GM21786 (cell line): ENCODE measurements around the gene MRPL48.

Experiments
- ATAC-seq: cut with Tn5 transposase; IDR thresholded peaks from one replicate; pipeline ENCODE4 v1.9.1; 2021; ENCODE audit not compliant: unreplicated experiment

Gene MRPL48

DNA sequence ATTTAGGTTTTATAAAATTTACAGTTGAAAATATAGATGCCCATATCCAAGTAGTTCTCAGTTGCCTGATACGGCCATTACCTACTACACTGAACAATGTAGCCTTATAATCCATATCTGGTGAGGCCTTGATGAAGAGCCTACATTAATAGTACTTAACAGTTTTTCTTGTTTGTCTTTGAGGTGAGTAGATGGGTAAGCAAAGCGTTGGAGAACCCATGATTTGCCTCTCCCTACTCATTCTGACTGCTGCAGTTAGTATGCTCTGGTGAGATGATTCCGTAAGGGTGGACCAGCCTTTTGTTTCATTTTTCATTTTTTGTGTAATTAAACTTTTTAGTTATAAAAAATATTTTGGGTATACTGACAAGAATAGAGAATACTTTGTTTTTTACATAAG is 100.6 kb downstream of the MRPL48 start:
- ATAC-seq, result no peak

DNA sequence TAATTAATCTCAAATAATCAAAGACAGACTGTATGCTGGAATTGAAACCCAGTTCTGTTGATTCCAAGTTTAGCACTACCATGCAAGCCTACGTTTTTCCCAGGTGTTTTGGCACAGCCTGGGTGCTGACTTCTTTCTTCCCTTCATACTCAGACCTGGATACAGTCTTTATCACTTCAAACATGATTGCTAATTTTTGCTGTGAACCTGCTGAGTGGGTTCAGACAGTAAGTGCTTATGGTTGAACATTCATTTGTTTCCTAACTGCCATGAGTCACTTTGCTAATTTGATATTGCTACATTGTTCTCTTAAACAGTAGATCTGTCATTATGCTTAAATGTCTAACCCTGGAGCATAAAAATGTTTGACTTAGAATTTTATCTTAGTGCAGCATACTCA is 101.3 kb downstream of the MRPL48 start:
- ATAC-seq, result no peak

DNA sequence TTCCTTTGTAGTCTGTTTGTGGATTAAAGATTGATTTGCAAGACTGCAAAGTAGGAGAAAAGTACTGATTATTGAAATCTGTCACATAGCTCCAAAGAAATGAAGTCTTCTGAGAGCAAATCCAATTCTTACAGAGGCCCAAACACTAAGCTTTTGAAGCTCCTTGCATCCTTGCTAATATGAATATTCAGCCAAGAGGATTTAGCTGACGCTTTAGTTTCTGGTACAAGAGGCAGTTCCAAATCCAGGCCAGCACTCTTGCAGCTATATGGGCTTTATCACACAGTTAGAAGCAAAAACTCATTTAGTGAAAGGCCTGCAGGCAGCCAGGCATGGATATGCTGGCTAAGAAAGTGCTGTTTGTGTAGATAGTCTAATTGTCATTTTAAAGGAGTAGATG is 101.9 kb downstream of the MRPL48 start:
- no peak for ATAC-seq

DNA sequence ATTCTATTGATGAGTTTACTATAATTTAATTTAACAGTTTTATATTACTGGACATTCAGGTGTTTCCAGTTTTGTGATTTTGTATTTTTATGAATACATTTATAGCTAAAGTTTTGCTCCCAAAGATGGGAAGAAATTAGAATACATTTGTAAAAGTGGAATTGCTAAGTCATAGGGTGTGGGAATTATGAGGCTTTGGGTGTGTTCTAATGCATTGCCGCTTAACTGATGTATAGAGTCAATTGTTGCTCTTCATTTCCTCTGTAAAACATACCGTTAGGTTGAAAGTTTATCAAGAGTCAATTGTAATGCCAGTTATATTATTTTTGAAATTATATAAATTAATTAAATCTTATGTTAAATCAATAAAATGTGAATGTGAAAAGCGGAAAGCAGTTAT is 105.4 kb downstream of the MRPL48 start:
- ATAC-seq, result no peak

DNA sequence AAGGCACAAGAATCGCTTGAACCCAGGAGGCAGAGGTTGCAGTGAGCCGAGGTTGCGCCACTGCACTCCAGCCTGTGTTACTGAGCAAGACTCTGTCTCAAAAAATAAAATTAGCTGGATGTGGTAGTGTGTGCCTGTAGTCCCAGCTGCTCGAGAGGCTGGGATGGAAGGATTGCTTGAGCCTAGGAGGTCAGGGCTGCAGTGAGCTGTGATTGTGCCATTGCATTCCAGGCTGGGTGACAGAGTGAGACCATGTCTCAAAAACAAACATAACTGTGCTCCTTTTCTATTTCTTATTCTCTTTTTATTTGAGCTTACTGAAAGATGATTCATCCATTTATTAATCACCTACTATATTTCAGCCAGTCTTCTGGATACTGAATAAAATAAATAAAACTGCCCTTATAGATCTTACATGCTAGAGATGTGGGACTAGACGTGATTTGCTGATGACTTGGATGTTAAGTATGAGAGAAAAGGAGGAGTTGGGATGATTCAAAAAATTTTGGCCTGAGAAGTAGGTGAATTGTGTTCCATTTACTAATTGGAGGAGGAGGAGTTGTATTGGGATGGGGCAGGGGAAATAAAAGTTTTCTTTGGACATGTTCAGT is 107.2 kb downstream of the MRPL48 start:
- no peak for ATAC-seq

DNA sequence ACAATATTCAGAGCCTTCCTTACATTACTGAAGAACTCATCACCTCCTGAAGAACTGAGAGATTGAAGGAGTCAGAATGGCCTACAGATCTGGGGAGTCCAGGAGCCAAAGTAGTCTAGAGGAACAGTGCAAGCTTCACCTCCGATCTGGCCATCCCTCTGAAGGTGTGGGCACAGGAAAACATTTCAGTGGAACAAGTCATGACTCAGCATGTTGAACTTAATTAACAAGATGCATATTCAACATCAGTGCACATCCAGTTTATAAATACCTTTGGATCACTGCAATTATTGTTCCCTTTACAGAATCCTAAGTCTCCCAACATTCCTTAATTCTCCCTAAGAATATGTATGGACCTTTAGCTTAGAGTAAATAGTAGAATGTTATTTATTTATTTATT is 114.6 kb downstream of the MRPL48 start:
- no peak for ATAC-seq

DNA sequence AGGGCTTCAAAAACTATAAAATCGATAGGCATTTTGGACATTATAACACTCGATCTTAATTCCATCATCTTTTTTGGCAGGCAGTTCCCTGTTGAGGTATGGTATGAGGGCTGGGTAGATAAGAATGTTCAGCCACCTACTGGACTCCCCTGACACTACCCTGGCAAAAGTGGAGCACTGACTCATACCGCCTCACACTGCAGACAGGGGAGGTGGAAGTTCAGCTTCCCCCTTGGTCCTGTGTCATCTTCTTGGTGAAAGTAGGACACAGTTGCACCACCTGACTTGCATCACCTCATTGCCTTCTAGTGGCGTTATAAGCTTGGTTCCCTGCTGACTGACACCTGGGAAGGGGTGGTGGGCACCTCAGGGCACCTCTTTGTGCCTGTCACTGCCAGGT is 119.5 kb downstream of the MRPL48 start:
- no peak for ATAC-seq

DNA sequence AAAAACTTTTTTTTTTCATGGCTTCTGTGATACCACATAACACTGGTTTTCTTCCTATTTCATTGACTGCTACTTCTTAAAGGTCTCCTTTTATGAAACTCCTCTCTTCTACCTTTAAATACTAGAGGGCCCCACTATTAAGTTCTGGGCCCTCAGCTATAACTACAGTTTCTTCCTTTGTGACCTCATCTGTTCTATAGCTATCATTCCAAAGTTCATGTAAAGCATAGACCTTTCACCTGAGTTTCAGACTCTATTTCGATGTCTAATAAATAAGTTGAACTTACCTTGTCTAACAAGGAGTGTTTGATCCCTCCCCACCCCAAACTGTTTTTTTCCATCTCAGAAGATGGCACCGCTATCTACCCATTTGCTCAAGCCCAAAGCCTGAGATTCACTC is 124.4 kb downstream of the MRPL48 start:
- no peak for ATAC-seq

DNA sequence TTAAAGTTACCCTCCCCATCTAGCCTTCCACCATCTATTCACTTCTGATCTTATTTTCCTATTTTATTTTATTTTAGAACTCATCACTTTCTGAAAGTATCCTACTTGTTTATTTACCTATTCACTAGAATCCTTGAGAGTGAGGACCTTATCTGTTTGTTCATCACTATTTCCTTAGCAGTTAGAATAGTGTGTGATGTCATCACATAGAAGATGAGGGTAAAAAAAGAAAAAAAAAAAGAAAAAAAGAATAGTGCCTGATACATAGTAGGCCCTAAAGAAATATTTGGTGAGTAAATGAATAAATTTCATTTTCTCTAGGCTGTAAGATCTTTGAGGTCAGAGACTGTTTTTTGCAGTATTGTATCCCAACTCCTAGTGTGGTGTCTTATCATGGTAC is 125.8 kb downstream of the MRPL48 start:
- no peak for ATAC-seq

DNA sequence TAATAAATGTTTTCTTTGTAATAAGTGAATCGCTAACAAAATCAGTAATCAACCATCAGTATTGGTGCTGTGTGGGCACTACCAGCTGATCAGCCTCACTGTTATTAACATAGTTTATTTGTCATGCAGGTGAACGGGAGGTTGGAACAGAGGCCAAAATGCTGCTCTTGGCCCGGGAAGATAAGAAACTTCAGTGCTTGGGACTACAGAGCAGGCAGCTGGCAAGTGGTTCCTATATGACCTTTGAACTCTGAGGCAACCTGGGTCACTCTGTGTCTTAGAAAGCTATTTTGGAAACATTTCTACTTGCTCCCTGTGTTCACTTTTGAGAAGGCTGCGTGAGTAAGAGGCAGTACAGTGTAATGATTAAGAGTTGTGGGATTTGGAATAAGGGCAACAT is 126.6 kb downstream of the MRPL48 start:
- ATAC-seq, result no peak
